GM12875 (cell line): ENCODE data around the gene TIMP4.

Experiments
- H3K4me3 ChIP-seq: one replicate; pipeline ENCODE4 v1.5.1; 2011; ENCODE audit warnings: low read depth, low read length, control low read depth
- TF ChIP-seq, protein P1 (sequence below): IDR thresholded peaks from 2 replicates; pipeline ENCODE4 v1.5.1; 2011; ENCODE audit warnings: low read depth, mild to moderate bottlenecking, control low read depth, inconsistent platforms, low read length, moderate library complexity, borderline replicate concordance; ENCODE audit not compliant: insufficient read depth

The TIMP4 gene

DNA sequence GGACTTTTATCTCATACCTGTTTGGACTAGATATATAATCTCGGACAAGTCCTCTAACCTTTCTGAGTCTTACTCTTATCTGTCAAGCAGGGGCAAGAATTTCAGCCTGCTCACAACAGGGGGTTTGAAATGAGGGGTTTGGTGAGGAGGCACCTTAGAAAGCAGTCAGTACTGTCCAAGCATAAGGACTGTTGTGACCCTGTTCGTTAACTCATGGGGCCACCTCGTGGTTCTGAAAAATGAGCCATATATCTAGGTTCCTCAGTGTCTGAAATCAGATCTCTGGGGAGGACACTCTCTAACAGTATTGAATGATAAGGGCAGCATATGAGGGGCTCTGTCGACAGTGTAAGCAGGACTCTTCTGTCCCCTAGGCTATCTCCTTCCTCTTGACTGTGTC is 7.2 kb upstream of the TIMP4 start:
- TF ChIP-seq, protein P1, sequence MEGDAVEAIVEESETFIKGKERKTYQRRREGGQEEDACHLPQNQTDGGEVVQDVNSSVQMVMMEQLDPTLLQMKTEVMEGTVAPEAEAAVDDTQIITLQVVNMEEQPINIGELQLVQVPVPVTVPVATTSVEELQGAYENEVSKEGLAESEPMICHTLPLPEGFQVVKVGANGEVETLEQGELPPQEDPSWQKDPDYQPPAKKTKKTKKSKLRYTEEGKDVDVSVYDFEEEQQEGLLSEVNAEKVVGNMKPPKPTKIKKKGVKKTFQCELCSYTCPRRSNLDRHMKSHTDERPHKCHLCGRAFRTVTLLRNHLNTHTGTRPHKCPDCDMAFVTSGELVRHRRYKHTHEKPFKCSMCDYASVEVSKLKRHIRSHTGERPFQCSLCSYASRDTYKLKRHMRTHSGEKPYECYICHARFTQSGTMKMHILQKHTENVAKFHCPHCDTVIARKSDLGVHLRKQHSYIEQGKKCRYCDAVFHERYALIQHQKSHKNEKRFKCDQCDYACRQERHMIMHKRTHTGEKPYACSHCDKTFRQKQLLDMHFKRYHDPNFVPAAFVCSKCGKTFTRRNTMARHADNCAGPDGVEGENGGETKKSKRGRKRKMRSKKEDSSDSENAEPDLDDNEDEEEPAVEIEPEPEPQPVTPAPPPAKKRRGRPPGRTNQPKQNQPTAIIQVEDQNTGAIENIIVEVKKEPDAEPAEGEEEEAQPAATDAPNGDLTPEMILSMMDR = no peak
- H3K4me3 ChIP-seq = no peak overlapping the region

- TF ChIP-seq, protein P1 = no peak
- no peak overlapping the region for H3K4me3 ChIP-seq
Observed at GRCh38 chr3:12159227-12159601, 502 bp upstream of the TIMP4 start.

- TF ChIP-seq, protein P1 = no peak
- no peak overlapping the region for H3K4me3 ChIP-seq
Observed at GRCh38 chr3:12157026-12157425, 1.7 kb downstream of the TIMP4 start.

DNA sequence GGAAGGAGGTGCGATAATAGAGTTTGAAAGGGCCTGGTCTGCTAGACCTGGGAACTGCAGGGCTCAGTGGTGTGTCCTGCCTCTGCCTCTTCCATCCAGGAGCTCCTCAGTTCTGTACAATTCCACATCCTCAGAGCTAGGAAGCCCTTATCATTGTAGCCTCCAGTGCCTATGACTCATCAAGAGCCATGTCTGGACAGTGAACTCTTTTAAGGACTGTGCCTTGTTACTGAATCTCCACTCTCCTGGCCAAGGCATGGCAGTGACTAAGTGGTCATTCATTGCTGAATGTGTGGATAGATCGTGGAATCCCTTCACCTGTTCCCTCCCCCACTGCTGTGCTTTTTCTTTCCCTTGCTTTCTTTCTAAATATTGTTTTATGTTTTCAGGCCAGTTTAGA is 2.9 kb downstream of the TIMP4 start:
- TF ChIP-seq, protein P1 = no peak
- H3K4me3 ChIP-seq = no peak overlapping the region

GRCh38 chr3:12155264-12155663 is 3.4 kb downstream of the TIMP4 start:
- TF ChIP-seq, protein P1 = no peak
- H3K4me3 ChIP-seq = no peak overlapping the region

GRCh38 chr3:12154151-12154550 is 4.6 kb downstream of the TIMP4 start:
- TF ChIP-seq, protein P1 = no peak
- no peak overlapping the region for H3K4me3 ChIP-seq

DNA sequence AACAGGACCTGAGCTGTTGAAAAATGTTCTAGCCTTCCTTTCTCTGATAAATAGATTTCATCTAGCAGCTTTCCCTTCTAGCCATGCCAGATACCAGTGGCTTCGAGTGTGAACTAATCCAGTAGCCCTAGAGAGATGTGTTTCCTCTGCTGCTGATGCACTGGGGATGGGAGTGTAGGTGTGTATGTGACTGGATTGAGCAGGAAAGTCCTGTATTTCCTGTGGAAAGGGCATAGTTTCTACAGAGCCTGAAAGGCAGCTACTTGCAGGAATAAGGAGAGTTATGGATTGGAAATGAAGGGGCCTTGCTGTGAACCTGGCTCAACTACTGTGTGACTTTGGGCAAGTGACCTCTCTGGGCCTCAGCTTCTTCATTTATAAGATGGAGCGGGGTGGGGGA is 8.6 kb downstream of the TIMP4 start:
- H3K4me3 ChIP-seq = no peak overlapping the region

More for the DNA sequence above, 8.6 kb downstream of the TIMP4 start:
- TF ChIP-seq, protein P1 = no peak
